ENCODE measurements around the gene IL2.

GRCh38 chr4:122476126-122476525 is 19.6 kb upstream of the IL2 start:
- TF ChIP-seq, protein P1, sequence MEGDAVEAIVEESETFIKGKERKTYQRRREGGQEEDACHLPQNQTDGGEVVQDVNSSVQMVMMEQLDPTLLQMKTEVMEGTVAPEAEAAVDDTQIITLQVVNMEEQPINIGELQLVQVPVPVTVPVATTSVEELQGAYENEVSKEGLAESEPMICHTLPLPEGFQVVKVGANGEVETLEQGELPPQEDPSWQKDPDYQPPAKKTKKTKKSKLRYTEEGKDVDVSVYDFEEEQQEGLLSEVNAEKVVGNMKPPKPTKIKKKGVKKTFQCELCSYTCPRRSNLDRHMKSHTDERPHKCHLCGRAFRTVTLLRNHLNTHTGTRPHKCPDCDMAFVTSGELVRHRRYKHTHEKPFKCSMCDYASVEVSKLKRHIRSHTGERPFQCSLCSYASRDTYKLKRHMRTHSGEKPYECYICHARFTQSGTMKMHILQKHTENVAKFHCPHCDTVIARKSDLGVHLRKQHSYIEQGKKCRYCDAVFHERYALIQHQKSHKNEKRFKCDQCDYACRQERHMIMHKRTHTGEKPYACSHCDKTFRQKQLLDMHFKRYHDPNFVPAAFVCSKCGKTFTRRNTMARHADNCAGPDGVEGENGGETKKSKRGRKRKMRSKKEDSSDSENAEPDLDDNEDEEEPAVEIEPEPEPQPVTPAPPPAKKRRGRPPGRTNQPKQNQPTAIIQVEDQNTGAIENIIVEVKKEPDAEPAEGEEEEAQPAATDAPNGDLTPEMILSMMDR (IDR thresholded peaks at IDR 0.05), result no peak
- no peak for TF ChIP-seq POLR2A (IDR thresholded peaks at IDR 0.05)

Data from Peyer's patch (tissue), 4 donors.